ENCODE data around the gene LGALS8.
A peak's percentile ranks its signal among the peaks of the same experiment; 100 is the strongest.
"Not testable (repeated sequence)": the region's sequence is repeated elsewhere in the genome, so short reads cannot be mapped to it uniquely, and the experiment has no call there.

The LGALS8 gene

GRCh38 chr1:236495467-236496112 lies 28.2 kb upstream of the LGALS8 start:
- no peaks in the 10 kb centered on the region for H3K36me3 ChIP-seq (replicated peaks)
- H3K4me3 ChIP-seq (ENCODE audit: low read depth, low read length), result no peak overlapping the region
- no peak overlapping the region for H3K27ac ChIP-seq
- no peaks in the 10 kb centered on the region for H3K27me3 ChIP-seq (replicated peaks)
- in situ Hi-C loops (cut with HindIII; ENCODE audit: low pct_ligation_motif_present, low sequenced_read_pairs), result loop anchor here (25.0 kb wide), 1 partner anchor 383 kb away; no protein-coding TSS in a partner anchor
- no peak for DNase-seq
- no peak for TF ChIP-seq CTCF (IDR thresholded peaks at IDR 0.05; ENCODE audit: low read depth, low read length, missing control alignments)

- Histone ChIP-seq H3K27me3 (replicated peaks) (no peaks in the 10 kb centered on the region), H3K4me3 (ENCODE audit: low read depth, low read length) (no peak overlapping the region), H3K27ac (no peak overlapping the region), H3K36me3 (replicated peaks) (no peaks in the 10 kb centered on the region)
- no peak for TF ChIP-seq CTCF (IDR thresholded peaks at IDR 0.05; ENCODE audit: low read depth, low read length, missing control alignments)
- DNase-seq, result no peak
- in situ Hi-C loops (cut with HindIII; ENCODE audit: low pct_ligation_motif_present, low sequenced_read_pairs), result loop anchor here (25.0 kb wide), 1 partner anchor 386 kb away; no protein-coding TSS in a partner anchor
Measured at GRCh38 chr1:236497908-236498307, 25.9 kb upstream of the LGALS8 start.

- in situ Hi-C loops (cut with HindIII; ENCODE audit: low pct_ligation_motif_present, low sequenced_read_pairs), result no loop called here
- Histone ChIP-seq H3K4me3 (ENCODE audit: low read depth, low read length) (no peak overlapping the region), H3K27ac (no peak overlapping the region), H3K36me3 (replicated peaks) (no peaks in the 10 kb centered on the region), H3K27me3 (replicated peaks) (no peaks in the 10 kb centered on the region)
- TF ChIP-seq CTCF (IDR thresholded peaks at IDR 0.05; ENCODE audit: low read depth, low read length, missing control alignments), result no peak
- no peak for DNase-seq
Measured at GRCh38 chr1:236501093-236501492, 22.7 kb upstream of the LGALS8 start.

- Histone ChIP-seq H3K27me3 (replicated peaks) (no peaks in the 10 kb centered on the region), H3K36me3 (replicated peaks) (no peaks in the 10 kb centered on the region), H3K4me3 (ENCODE audit: low read depth, low read length) (no peak overlapping the region), H3K27ac (peak overlapping the region; percentile 57)
- TF ChIP-seq CTCF (IDR thresholded peaks at IDR 0.05; ENCODE audit: low read depth, low read length, missing control alignments), result no peak
- in situ Hi-C loops (cut with HindIII; ENCODE audit: low pct_ligation_motif_present, low sequenced_read_pairs), result no loop called here
- DNase-seq, result peak; percentile 22
Measured at GRCh38 chr1:236502579-236502971, 21.2 kb upstream of the LGALS8 start.

- no peaks in the 10 kb centered on the region for H3K36me3 ChIP-seq (replicated peaks)
- no peak for TF ChIP-seq CTCF (IDR thresholded peaks at IDR 0.05; ENCODE audit: low read depth, low read length, missing control alignments)
- no peaks in the 10 kb centered on the region for H3K27me3 ChIP-seq (replicated peaks)
- H3K4me3 ChIP-seq (ENCODE audit: low read depth, low read length), result peak overlapping the region; percentile 37
- H3K27ac ChIP-seq, result peak overlapping the region; percentile 57
- peak; percentile 84 for DNase-seq
- in situ Hi-C loops (cut with HindIII; ENCODE audit: low pct_ligation_motif_present, low sequenced_read_pairs), result no loop called here
Measured at GRCh38 chr1:236502972-236503639, 20.7 kb upstream of the LGALS8 start.

- DNase-seq; H3K4me3 ChIP-seq (ENCODE audit: low read depth, low read length); H3K27ac ChIP-seq; H3K36me3 ChIP-seq (replicated peaks); H3K27me3 ChIP-seq (replicated peaks); in situ Hi-C loops (cut with HindIII; ENCODE audit: low pct_ligation_motif_present, low sequenced_read_pairs): not testable (repeated sequence)
Measured at GRCh38 chr1:236504338-236504737, 19.4 kb upstream of the LGALS8 start.
